Astrocyte (in vitro differentiated cells and primary cell): ENCODE results near the gene C1QTNF5. TPM values are rescaled to one million over a fixed set of nuclear protein-coding genes. Genes with fewer than 3 reads are reported as not detected.

Experiments used
- DNase-seq: peaks from one replicate; pipeline ENCODE4 v3.0.0-alpha.2; 2010; ENCODE audit warnings: low read depth
- FAIRE-seq: peaks from 2 replicates; lab custom pipeline; 2011; peaks lifted over from hg19 to GRCh38; lab: Jason Lieb, UNC
- H2AFZ ChIP-seq: 2 replicates; pipeline ENCODE4 v1.6.0; 2012; ENCODE audit warnings: low read depth, low read length, inconsistent platforms
- H3K27ac ChIP-seq: 2 replicates; pipeline ENCODE4 v1.5.1; 2011; ENCODE audit warnings: low read depth, low read length, inconsistent platforms
- H3K27me3 ChIP-seq: 2 replicates; pipeline ENCODE4 v1.6.0; 2011; ENCODE audit warnings: low read length, inconsistent platforms; ENCODE audit not compliant: insufficient read depth
- H3K36me3 ChIP-seq: 2 replicates; pipeline ENCODE4 v1.5.1; 2011; ENCODE audit warnings: low read length, inconsistent platforms; ENCODE audit not compliant: insufficient read depth
- H3K4me1 ChIP-seq: 2 replicates; pipeline ENCODE4 v1.5.1; 2011; ENCODE audit warnings: low read length, inconsistent platforms; ENCODE audit not compliant: insufficient read depth
- H3K4me2 ChIP-seq: 2 replicates; pipeline ENCODE4 v1.6.0; 2012; ENCODE audit warnings: low read length, inconsistent platforms
- H3K4me3 ChIP-seq: 2 replicates; pipeline ENCODE4 v1.5.1; 2011; ENCODE audit warnings: low read depth, mild to moderate bottlenecking, low read length, inconsistent platforms; ENCODE audit not compliant: insufficient read depth
- H3K79me2 ChIP-seq: 2 replicates; pipeline ENCODE4 v1.6.0; 2012; ENCODE audit warnings: mild to moderate bottlenecking, low read length, inconsistent platforms; ENCODE audit not compliant: insufficient read depth
- H3K9ac ChIP-seq: 2 replicates; pipeline ENCODE4 v1.6.0; 2012; ENCODE audit warnings: mild to moderate bottlenecking, low read length, inconsistent platforms
- H3K9me3 ChIP-seq: 2 replicates; pipeline ENCODE4 v1.5.1; 2012; ENCODE audit warnings: low read depth, mild to moderate bottlenecking, low read length, inconsistent platforms; ENCODE audit not compliant: insufficient read depth
- H4K20me1 ChIP-seq: 2 replicates; pipeline ENCODE4 v1.6.0; 2012; ENCODE audit warnings: low read length, inconsistent platforms; ENCODE audit not compliant: insufficient read depth
- H3K27ac Mint-ChIP-seq: one replicate; pipeline ENCODE4 v1.8.0; 2021; ENCODE audit warnings: mild to moderate bottlenecking, mixed read lengths; ENCODE audit not compliant: unreplicated experiment
- H3K27me3 Mint-ChIP-seq: one replicate; pipeline ENCODE4 v1.8.0; 2021; ENCODE audit warnings: low read depth, mixed read lengths; ENCODE audit not compliant: unreplicated experiment
- H3K36me3 Mint-ChIP-seq: one replicate; pipeline ENCODE4 v1.8.0; 2021; ENCODE audit warnings: low read depth, mixed read lengths; ENCODE audit not compliant: unreplicated experiment
- H3K4me1 Mint-ChIP-seq: one replicate; pipeline ENCODE4 v1.8.0; 2021; ENCODE audit warnings: low read depth, mixed read lengths; ENCODE audit not compliant: unreplicated experiment
- H3K4me3 Mint-ChIP-seq: one replicate; pipeline ENCODE4 v1.8.0; 2021; ENCODE audit warnings: mild to moderate bottlenecking, moderate library complexity, mixed read lengths; ENCODE audit not compliant: unreplicated experiment
- H3K9me3 Mint-ChIP-seq: one replicate; pipeline ENCODE4 v1.8.0; 2021; ENCODE audit warnings: mild to moderate bottlenecking, mixed read lengths; ENCODE audit not compliant: unreplicated experiment
- CTCF ChIP-seq: IDR thresholded peaks from 2 replicates; pipeline ENCODE4 v1.5.1; 2011; ENCODE audit warnings: low read depth, mild to moderate bottlenecking, inconsistent platforms, low read length, moderate library complexity; ENCODE audit not compliant: insufficient read depth
- EZH2 ChIP-seq: IDR thresholded peaks from 2 replicates; pipeline ENCODE4 v1.6.1; 2012; ENCODE audit warnings: mild to moderate bottlenecking, low read length, inconsistent platforms; ENCODE audit not compliant: insufficient read depth
- total RNA-seq: library from RNA; stranded (reverse); gene quantifications from 2 replicates; pipeline ENCODE4 v1.2.1, GENCODE V29; 2021

C1QTNF5 gene
- total RNA-seq, 1 donor from 2014 or later: 6.3 TPM

- Histone ChIP-seq H4K20me1 (peaks cover 9% of the 10 kb centered on the region), H3K4me2 (no peak overlapping the region), H3K9me3 (no peaks in the 10 kb centered on the region), H3K36me3 (no peaks in the 10 kb centered on the region), H3K27ac (no peak overlapping the region), H3K79me2 (peaks cover 3% of the 10 kb centered on the region), H3K9ac (no peak overlapping the region), H3K27me3 (peaks cover 14% of the 10 kb centered on the region), H3K4me1 (peaks cover 28% of the 10 kb centered on the region), H3K4me3 (no peak overlapping the region), H2AFZ (no peak overlapping the region)
- H3K27me3 Mint-ChIP-seq: peaks cover 52% of the 10 kb centered on the region
- no peak for DNase-seq
- no peak for FAIRE-seq
- H3K36me3 Mint-ChIP-seq: peaks cover 2% of the 10 kb centered on the region
- H3K4me1 Mint-ChIP-seq: peaks cover 10% of the 10 kb centered on the region
- no peak overlapping the region for H3K27ac Mint-ChIP-seq
- H3K4me3 Mint-ChIP-seq: no peak overlapping the region
- H3K9me3 Mint-ChIP-seq: peaks cover 2% of the 10 kb centered on the region
- TF ChIP-seq CTCF: no peak
- TF ChIP-seq EZH2: no peak
Measured at GRCh38 chr11:119342362-119343130, 1.9 kb upstream of the C1QTNF5 start.

- Histone ChIP-seq H2AFZ (no peak overlapping the region), H3K4me3 (no peak overlapping the region), H3K9me3 (no peaks in the 10 kb centered on the region), H3K79me2 (peaks cover 8% of the 10 kb centered on the region), H3K4me1 (peaks cover 34% of the 10 kb centered on the region), H3K9ac (no peak overlapping the region), H3K27ac (no peak overlapping the region), H3K27me3 (peaks cover 10% of the 10 kb centered on the region), H4K20me1 (peaks cover 9% of the 10 kb centered on the region), H3K4me2 (no peak overlapping the region), H3K36me3 (no peaks in the 10 kb centered on the region)
- no peak overlapping the region for H3K27ac Mint-ChIP-seq
- no peak for TF ChIP-seq EZH2
- no peak for TF ChIP-seq CTCF
- peaks cover 47% of the 10 kb centered on the region for H3K27me3 Mint-ChIP-seq
- DNase-seq (no peak), FAIRE-seq (no peak)
- no peak overlapping the region for H3K4me3 Mint-ChIP-seq
- H3K36me3 Mint-ChIP-seq: peaks cover 2% of the 10 kb centered on the region
- peaks cover 2% of the 10 kb centered on the region for H3K9me3 Mint-ChIP-seq
- peaks cover 15% of the 10 kb centered on the region for H3K4me1 Mint-ChIP-seq
Measured at GRCh38 chr11:119342023-119342300, 1.3 kb upstream of the C1QTNF5 start.
